Activated CD4-positive, alpha-beta T cell treated with anti-CD3 and anti-CD28 coated beads, Interleukin-2, amount 10 ng/mL, durations not matched to agents 24 days and 14 days (primary cell): Measurements from ENCODE around the gene SCMH1. TPM values are rescaled to one million over a fixed set of nuclear protein-coding genes. Genes with fewer than 3 reads are reported as not detected.
"Not testable (repeated sequence)": the region's sequence is repeated elsewhere in the genome, so short reads cannot be mapped to it uniquely, and the experiment has no call there.

ENCODE experiments used
- DNase-seq: peaks from one replicate; pipeline ENCODE4 v3.0.0; 2022
- H3K27ac Mint-ChIP-seq: one replicate; pipeline ENCODE4 v1.8.0; 2022; ENCODE audit warnings: mild to moderate bottlenecking, mixed read lengths
- H3K27me3 Mint-ChIP-seq: one replicate; pipeline ENCODE4 v1.8.0; 2022; ENCODE audit warnings: mixed read lengths
- H3K36me3 Mint-ChIP-seq: one replicate; pipeline ENCODE4 v1.8.0; 2022; ENCODE audit warnings: low read depth, mild to moderate bottlenecking, mixed read lengths
- H3K4me1 Mint-ChIP-seq: one replicate; pipeline ENCODE4 v1.8.0; 2021; ENCODE audit warnings: mixed read lengths
- H3K4me3 Mint-ChIP-seq: one replicate; pipeline ENCODE4 v1.8.0; 2022; ENCODE audit warnings: mild to moderate bottlenecking, moderate library complexity, mixed read lengths
- H3K9me3 Mint-ChIP-seq: one replicate; pipeline ENCODE4 v1.8.0; 2021; ENCODE audit warnings: mixed read lengths
- intact Hi-C: fragments of 100-400 bp; cut with micrococcal nuclease; formaldehyde crosslinking; loops from one replicate; pipeline ENCODE4 v1.15.1; 2023
- total RNA-seq: library from RNA; stranded (reverse); gene quantifications from 2 replicates; pipeline ENCODE4 v1.2.3, GENCODE V29; 2022

The SCMH1 gene
- total RNA-seq, 1 donor from 2014 or later, result 23.3 TPM

- Mint-ChIP-seq H3K27ac (no peak overlapping the region), H3K27me3 (no peaks in the 10 kb centered on the region), H3K4me3 (no peak overlapping the region), H3K36me3 (peaks cover 50% of the 10 kb centered on the region), H3K9me3 (peaks cover 20% of the 10 kb centered on the region), H3K4me1 (no peaks in the 10 kb centered on the region)
- DNase-seq, result no peak
- intact Hi-C loops, result no loop called here
These were observed 103.6 kb downstream of the SCMH1 start for GRCh38 chr1:41138549-41138948.

- no peaks in the 10 kb centered on the region for H3K4me1 Mint-ChIP-seq
- H3K9me3 Mint-ChIP-seq, result peaks cover 32% of the 10 kb centered on the region
- H3K36me3 Mint-ChIP-seq, result peaks cover 55% of the 10 kb centered on the region
- H3K27me3 Mint-ChIP-seq, result no peaks in the 10 kb centered on the region
- intact Hi-C loops, result no loop called here
- DNase-seq, result no peak
- H3K4me3 Mint-ChIP-seq, result no peak overlapping the region
- H3K27ac Mint-ChIP-seq, result no peak overlapping the region
These were observed 106.7 kb downstream of the SCMH1 start for GRCh38 chr1:41135196-41135947.

GRCh38 chr1:41134325-41134724 lies 107.8 kb downstream of the SCMH1 start:
- H3K9me3 Mint-ChIP-seq, result peaks cover 30% of the 10 kb centered on the region
- H3K4me1 Mint-ChIP-seq, H3K4me3 Mint-ChIP-seq, H3K27me3 Mint-ChIP-seq, DNase-seq, intact Hi-C loops, H3K27ac Mint-ChIP-seq: not testable (repeated sequence)
- peaks cover 49% of the 10 kb centered on the region for H3K36me3 Mint-ChIP-seq

GRCh38 chr1:41122851-41123518 lies 119.1 kb downstream of the SCMH1 start:
- no peak overlapping the region for H3K4me3 Mint-ChIP-seq
- DNase-seq, result peak; percentile 68
- intact Hi-C loops, result no loop called here
- no peaks in the 10 kb centered on the region for H3K36me3 Mint-ChIP-seq
- no peaks in the 10 kb centered on the region for H3K4me1 Mint-ChIP-seq
- no peaks in the 10 kb centered on the region for H3K27me3 Mint-ChIP-seq
- H3K27ac Mint-ChIP-seq, result no peak overlapping the region
- no peaks in the 10 kb centered on the region for H3K9me3 Mint-ChIP-seq

- no peak overlapping the region for H3K27ac Mint-ChIP-seq
- H3K4me1 Mint-ChIP-seq, result no peaks in the 10 kb centered on the region
- peaks cover 2% of the 10 kb centered on the region for H3K36me3 Mint-ChIP-seq
- intact Hi-C loops, result no loop called here
- H3K27me3 Mint-ChIP-seq, result no peaks in the 10 kb centered on the region
- no peak overlapping the region for H3K4me3 Mint-ChIP-seq
- H3K9me3 Mint-ChIP-seq, result no peaks in the 10 kb centered on the region
- no peak for DNase-seq
These were observed 120.0 kb downstream of the SCMH1 start for GRCh38 chr1:41122148-41122547.

GRCh38 chr1:41118645-41119044 lies 123.5 kb downstream of the SCMH1 start:
- DNase-seq, result no peak
- H3K27me3 Mint-ChIP-seq, result no peaks in the 10 kb centered on the region
- H3K36me3 Mint-ChIP-seq, result peaks cover 2% of the 10 kb centered on the region
- H3K27ac Mint-ChIP-seq, result no peak overlapping the region
- H3K4me1 Mint-ChIP-seq, result no peaks in the 10 kb centered on the region
- H3K4me3 Mint-ChIP-seq, result no peak overlapping the region
- no peaks in the 10 kb centered on the region for H3K9me3 Mint-ChIP-seq
- intact Hi-C loops, result no loop called here

GRCh38 chr1:41117241-41117640 lies 124.9 kb downstream of the SCMH1 start:
- H3K36me3 Mint-ChIP-seq, H3K9me3 Mint-ChIP-seq, H3K27me3 Mint-ChIP-seq, H3K4me1 Mint-ChIP-seq, intact Hi-C loops, DNase-seq, H3K4me3 Mint-ChIP-seq, H3K27ac Mint-ChIP-seq: not testable (repeated sequence)

- Mint-ChIP-seq H3K4me3 (no peak overlapping the region), H3K27ac (no peak overlapping the region), H3K27me3 (no peaks in the 10 kb centered on the region), H3K9me3 (no peaks in the 10 kb centered on the region), H3K36me3 (no peaks in the 10 kb centered on the region), H3K4me1 (no peaks in the 10 kb centered on the region)
- intact Hi-C loops, result no loop called here
- no peak for DNase-seq
These were observed 131.4 kb downstream of the SCMH1 start for GRCh38 chr1:41110736-41111135.

GRCh38 chr1:41110286-41110685 lies 131.8 kb downstream of the SCMH1 start:
- H3K27ac Mint-ChIP-seq, result no peak overlapping the region
- no peaks in the 10 kb centered on the region for H3K36me3 Mint-ChIP-seq
- no peaks in the 10 kb centered on the region for H3K27me3 Mint-ChIP-seq
- H3K4me1 Mint-ChIP-seq, result no peaks in the 10 kb centered on the region
- no peak for DNase-seq
- H3K4me3 Mint-ChIP-seq, result no peak overlapping the region
- no peaks in the 10 kb centered on the region for H3K9me3 Mint-ChIP-seq
- intact Hi-C loops, result no loop called here

- DNase-seq, result no peak
- Mint-ChIP-seq H3K9me3 (no peaks in the 10 kb centered on the region), H3K27ac (no peak overlapping the region), H3K36me3 (no peaks in the 10 kb centered on the region), H3K27me3 (no peaks in the 10 kb centered on the region), H3K4me1 (no peaks in the 10 kb centered on the region), H3K4me3 (no peak overlapping the region)
- intact Hi-C loops, result no loop called here
These were observed 132.6 kb downstream of the SCMH1 start for GRCh38 chr1:41109310-41110197.

- Mint-ChIP-seq H3K4me1 (no peaks in the 10 kb centered on the region), H3K27me3 (no peaks in the 10 kb centered on the region), H3K9me3 (no peaks in the 10 kb centered on the region), H3K4me3 (no peak overlapping the region), H3K36me3 (no peaks in the 10 kb centered on the region), H3K27ac (no peak overlapping the region)
- DNase-seq, result no peak
- intact Hi-C loops, result no loop called here
These were observed 133.3 kb downstream of the SCMH1 start for GRCh38 chr1:41108696-41109275.

GRCh38 chr1:41103766-41104165 lies 138.3 kb downstream of the SCMH1 start:
- no peak for DNase-seq
- intact Hi-C loops, result no loop called here
- H3K9me3 Mint-ChIP-seq, result no peaks in the 10 kb centered on the region
- H3K4me3 Mint-ChIP-seq, result no peak overlapping the region
- no peaks in the 10 kb centered on the region for H3K27me3 Mint-ChIP-seq
- no peak overlapping the region for H3K27ac Mint-ChIP-seq
- peaks cover 3% of the 10 kb centered on the region for H3K4me1 Mint-ChIP-seq
- H3K36me3 Mint-ChIP-seq, result peaks cover 2% of the 10 kb centered on the region

GRCh38 chr1:41102653-41103052 lies 139.5 kb downstream of the SCMH1 start:
- intact Hi-C loops, result no loop called here
- Mint-ChIP-seq H3K27me3 (no peaks in the 10 kb centered on the region), H3K9me3 (no peaks in the 10 kb centered on the region), H3K36me3 (peaks cover 2% of the 10 kb centered on the region), H3K27ac (no peak overlapping the region), H3K4me3 (no peak overlapping the region), H3K4me1 (peaks cover 3% of the 10 kb centered on the region)
- no peak for DNase-seq
